NCI-H1105 treated with DMSO at 0.1 percent for 48 hours (cell line): Measurements from ENCODE around the gene MAP1LC3B.

ENCODE experiments used
- DNase-seq: peaks from one replicate; lab custom pipeline; 2025; lab: John Stamatoyannopoulos, UW

Gene MAP1LC3B

DNA sequence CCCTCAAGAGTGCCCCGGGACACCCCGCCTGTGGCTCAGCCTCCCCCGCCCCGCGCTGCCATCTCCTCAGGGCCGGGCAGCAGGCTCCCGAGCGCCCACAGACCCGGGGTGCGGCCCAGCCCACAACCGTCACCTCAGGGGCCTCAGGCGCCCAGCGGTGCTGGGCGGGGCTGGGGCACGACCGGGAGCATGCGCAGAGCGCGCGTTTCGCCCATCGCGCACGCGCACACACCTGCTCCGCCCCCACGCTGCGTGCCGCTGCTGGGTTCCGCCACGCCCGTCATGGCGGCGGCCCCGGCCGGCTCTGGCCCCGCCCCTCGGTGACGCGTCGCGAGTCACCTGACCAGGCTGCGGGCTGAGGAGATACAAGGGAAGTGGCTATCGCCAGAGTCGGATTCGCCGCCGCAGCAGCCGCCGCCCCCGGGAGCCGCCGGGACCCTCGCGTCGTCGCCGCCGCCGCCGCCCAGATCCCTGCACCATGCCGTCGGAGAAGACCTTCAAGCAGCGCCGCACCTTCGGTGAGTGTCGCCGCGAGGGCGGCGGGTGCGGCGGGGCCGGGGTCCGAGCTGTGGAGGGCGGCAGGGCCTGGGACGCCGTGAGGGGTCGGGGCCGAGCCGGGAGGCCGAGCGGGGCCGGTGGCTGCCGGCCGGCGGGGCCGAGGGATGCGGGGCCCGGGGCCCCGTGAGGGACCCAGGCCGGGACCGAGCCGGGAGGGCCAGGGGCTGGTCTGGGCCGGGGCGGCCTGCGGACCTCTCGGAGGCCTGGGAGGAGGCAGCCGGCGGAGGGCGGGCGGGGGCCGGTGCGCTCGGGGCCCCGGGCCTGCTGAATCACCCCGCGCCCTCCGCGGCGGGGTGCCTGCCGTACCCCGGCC lies at the start of gene MAP1LC3B:
TSS of gene MAP1LC3B (plus strand) at position 387 of the 871 bp plus-strand sequence. CDS start at position 479, 92 bp downstream.
- DNase-seq = peak; percentile 78

DNA sequence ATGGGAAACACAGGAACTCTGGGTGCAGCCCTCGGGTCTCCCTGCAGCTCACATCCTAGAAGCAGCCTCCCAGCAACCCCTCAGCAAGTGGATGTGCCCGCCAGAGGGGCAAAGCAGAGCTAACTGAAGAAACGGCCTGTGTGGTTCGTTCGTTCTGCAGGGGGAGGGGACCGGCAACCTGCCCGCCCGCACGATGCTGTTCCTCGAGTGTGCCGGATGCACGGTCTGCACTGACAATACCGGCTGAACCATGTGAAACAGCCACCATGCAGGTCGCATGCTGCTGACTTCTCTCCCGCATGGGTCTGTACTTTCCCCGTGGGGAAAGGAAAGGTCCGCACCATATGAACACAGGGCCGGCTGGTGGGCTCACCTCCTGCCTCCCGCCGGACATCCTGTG lies 49.6 kb upstream of the MAP1LC3B start:
- DNase-seq = no peak

DNA sequence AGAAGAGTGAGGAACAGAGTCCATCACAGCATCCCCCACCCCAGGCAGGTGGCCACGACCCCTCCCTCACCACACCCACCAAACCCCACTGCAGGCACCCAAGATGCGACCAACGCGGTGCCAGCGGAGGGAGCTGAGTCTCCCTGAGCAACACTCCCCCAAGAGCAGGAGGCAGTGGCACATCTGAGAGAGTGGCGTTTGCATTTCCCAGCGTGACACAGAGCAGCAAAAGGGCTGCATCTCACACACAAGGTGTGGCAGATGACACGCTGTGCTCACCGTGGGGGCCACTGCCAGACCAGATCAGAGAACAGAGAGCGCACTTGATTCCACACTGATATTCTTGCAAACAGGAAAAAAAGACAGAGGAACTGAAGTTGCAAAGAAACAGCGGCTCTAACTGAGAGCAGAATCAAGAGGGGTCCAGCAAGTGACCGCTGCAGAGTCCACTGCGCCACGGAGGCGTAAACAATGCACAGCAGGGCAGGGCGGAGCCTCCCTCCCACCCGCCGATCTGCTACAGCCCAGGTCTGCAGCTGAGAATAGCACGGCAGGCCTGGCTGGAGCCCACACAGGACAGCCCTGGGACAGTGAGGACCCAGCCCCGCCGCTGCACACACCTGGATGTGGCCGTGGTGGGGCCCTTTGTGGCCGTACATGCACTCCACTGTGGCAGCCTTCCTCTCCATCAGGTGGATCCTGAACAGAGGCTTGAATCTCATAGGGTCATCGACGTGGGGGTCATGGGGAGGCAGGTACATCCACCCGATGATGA lies 49.0 kb upstream of the MAP1LC3B start:
- DNase-seq = no peak

DNA sequence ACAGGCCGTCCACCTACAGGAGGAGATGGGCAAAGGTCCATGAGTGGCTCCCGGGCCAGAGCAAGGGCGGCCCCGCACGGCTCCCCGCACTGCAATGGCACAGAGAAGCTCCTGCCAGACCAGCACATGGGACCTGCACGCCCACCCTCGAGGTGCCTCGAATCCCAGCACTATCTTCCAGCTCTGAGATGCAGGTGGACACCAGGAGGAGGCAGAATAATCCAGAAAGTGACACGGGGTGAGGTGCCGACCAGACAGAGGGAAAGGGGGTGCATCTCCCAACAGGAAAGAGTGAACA lies 48.4 kb upstream of the MAP1LC3B start:
- no peak for DNase-seq

DNA sequence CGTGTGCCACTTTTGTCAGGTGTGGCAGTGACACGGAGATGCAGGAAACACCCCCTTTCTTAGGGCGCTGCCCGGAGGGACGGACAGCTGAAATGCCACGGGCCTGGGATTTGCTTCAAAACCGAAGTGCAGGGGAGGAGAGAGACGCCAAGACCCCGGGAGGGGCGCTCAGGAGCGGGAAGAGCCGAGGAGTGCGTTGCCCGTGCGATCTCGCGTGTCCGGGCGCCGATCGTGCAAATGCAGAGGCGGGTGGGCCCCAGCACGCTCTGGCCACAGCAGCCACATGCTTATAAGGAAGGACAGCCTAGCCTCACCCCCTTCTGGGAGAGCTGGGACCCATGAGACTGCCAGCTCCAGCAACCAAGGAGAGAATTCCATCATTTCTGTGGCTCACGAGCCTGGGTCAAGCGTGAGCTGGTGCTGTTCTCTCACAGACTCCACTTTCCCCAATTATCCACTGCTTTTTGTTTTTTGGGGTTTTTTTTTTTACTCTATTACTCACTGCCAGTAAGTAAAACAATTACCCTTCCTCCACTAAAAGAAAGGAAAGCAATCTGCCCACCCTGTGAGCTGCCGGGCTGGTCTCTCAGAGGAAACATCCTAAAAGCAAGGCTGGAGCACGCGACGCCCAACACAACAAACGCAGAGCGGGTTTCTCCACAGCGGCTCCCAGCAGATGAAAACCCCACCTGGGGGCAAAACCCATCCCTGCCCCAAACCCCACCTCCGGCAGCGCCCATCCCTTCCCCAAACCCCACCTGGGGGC lies 47.8 kb upstream of the MAP1LC3B start:
- DNase-seq = no peak

DNA sequence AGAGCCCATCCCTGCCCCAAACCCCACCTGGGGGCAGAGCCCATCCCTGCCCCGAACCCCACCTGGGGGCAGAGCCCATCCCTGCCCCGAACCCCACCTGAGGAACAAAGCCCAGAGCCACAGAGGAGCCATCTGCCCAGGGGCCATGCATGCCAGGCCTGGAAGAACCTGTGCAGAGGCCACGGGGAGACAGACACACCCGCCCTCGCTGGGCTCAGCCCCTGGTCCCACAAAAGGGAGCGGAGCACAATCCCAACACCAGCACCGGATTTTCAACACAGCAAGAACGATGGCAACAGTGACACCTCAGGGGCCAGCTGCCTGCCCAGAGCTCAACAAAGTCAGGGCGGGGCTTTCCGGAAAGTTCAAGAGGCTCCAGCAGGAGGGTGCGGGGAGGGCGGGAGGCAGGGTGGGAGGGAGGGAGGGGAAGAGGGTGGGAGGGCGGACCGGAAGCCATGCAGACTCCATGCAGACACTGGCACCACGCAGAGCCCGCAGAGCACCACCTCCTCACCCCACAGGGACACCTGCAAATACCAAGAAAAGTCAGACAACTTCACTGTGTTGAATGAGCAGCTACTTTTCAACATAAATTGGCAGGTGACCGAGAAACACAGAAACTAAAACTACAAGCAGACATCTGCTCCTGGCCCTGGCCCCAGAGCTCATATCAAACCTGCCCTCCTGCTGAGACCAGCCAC lies 47.1 kb upstream of the MAP1LC3B start:
- DNase-seq = no peak

DNA sequence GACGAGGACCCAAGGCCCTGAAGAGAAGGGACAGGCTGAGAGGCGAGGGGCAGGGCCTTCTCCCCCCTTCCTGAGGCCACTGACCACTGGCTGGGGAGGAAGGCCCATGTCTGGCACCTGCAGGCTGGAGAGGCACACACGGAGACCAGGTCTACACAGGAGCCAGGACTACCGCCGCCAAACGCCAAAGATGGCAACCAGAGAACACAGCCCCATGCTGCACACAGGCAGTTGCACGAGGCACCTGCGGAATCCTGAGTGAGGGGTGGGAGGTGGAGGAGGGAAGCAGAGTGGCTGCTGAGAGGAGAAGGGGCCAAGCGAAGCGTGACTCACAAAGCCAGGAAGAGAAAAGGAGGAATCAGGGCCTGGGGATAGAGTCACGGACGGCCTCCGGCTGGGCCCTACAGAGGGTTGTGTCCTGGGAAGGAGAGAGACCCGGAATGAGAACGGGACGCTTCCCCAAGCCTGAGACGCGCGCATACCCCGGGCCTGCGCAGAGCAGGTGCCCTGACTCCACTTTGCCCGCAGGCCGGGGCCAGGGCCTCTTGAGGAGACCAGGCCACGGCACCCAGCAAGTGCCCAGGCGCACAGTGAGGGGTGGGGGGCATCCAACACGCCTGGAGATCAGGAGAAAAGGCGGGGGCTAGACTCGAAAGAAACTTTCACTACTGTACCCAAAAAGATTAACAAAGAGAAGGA lies 46.3 kb upstream of the MAP1LC3B start:
- no peak for DNase-seq

DNA sequence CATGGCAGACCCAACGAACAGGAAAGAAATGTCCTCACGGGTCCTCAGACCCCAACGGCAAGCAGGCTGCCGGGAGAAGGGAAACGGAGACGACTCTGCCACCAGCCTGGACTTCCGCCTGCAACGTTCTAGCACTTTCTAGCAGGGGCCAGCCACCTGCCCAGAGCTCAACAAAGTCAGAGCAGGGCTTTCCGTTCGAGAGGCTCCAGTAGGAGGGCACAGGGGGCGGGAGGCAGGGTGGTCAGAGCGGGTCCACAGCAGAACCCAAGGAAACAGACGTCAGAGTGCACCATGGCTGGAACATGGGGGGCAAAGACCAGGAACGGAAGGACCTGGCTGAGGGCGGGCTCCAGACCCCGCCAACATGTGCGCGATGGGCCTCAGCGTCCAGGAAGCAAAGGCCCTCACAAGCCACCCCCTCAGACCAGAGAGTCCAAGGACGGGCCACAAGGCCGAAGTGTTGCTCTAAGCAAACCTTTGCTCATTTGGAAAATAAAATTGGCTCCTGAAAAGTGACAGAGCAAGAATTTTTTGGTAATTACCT lies 45.5 kb upstream of the MAP1LC3B start:
- DNase-seq = no peak

DNA sequence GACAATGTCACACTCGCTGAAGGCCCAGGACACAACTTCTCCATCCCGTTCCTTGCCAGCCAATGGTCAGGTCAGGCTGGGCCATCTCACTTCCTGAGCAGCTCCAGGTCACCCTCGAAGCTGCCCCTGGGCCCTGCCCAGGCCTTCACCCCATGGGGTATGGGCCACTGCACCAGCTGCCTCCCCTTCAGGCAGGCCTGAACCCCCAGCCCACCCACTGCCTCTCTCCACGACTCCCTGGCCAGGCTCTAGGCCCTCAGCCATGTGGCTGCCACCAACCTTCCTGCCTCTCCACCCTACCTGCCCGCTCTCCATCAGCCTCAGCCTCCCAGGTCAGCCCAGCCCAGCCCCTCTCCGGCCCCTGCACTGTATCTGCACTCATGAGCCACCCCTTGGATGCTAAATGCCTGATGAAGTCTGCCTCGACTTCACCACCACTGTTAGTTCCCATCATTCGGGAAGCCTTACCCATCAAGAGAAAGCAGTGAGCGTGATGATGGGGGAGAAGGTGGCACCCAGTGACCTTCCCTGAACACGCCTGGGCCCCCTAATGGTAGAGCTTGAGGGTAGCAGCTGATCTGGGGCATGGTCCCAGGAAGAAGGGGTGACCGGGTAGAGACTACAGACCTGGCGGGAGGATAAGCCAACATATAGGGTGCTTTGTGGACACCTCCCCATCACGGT lies 44.1 kb upstream of the MAP1LC3B start:
- no peak for DNase-seq

DNA sequence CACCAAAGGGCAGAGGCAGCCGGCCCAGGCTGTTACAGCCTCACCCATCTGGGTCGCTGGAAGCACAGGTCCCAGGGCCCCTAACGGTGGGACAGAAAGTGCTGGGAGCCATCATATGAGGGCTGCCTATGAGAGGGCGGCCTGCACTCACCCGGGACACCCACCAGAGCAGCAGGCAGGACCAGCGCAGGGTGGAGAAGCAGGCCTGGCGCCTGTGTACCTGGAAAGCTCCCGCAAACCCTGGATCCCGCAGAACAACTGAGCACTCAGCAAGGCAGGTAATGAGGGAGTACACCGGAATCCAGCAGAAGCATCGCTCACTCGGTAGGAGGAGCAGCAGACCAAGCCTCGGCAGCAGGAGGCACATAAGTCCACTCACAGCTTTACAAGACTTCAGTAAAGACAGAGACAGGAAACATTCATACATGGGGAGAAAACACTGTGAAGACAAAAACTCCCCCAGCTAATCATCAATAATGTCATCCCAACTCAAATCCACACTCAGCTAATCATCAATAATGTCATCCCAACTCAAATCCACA lies 43.4 kb upstream of the MAP1LC3B start:
- DNase-seq = no peak

DNA sequence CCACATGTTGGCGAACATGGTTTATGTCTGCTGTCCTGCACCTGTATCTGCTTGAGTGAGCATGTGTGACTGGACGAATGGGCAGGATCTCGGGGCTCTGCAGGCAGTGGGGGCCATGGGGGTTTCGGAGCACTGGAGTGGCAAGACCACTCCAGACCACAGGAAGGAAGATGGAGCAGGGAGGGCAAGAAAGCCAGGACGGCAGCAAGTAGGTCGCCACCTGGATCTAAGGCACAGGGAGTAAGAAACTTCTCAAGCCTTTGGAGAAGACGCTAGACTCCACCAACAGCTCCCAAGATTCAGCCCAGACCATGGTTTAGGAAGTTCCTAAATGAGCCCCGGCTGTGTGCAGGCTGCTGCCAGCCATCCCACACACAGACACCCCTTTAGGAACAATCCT lies 42.1 kb upstream of the MAP1LC3B start:
- no peak for DNase-seq

DNA sequence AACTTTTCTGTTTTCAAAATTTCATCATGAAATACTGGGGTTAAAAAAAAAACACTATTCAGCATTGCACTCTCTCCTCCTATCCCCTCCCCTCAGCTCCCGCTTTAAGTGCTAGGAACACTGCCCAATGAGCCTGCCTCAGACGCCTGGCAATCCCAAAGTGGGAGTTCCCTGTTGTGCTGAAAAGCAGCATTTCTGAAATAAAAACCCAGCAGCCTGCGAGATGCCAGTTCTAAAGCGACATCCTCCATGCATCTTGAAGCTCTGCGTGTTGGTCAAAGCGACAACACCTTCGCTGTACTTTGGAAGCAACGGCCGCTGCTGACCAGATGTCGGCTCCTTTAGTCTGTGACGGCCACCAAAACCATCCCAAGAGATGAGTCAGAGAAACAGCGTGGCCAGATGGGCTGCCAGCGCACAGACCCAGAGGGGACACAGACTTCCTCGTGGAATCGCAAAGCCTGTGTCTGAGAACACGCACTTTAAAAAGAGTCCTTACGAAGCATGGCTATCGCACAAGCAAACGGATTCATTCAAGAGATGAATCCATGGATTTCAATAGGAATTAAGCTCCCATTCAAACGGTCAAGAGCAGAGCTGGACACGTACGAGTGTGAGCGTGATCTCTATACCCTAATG lies 41.3 kb upstream of the MAP1LC3B start:
- no peak for DNase-seq

DNA sequence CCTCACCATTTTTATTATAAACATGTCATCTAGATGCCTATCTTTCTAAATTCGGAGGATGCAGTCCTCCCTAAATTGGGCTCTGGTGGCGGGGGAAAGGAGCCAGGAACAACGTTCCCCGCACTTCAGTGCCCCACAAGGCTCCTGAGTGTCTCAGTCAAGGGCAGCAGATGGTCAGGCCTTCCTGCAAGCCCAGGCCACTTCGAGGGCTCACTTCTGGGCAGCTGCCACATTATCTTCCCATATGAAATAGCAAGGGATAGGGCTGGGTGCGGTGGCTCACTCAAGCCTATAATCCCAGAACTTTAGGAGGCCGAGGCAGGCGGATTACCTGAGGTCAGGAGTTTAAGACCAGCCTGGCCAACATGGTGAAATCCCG lies 40.8 kb upstream of the MAP1LC3B start:
- no peak for DNase-seq

DNA sequence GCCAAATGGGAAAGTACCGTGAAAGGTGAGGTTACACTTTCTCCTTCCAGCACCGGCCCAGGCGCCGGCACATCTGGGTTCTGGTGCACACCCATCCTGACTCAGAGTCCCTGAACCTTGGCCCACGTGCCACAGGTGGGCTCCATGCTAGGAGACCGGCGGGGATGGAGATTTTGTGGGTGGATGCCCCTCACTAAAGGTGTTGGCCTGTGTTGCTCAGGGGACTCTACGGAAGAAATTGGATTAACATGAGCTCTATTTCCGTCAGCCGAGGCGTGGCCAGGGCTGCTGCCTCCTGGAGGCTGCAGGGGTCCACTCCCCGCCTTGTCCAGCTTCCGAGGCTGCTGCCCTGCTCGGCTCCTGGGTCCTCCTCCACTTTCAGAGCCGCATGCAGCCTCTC lies 39.3 kb upstream of the MAP1LC3B start:
- no peak for DNase-seq

DNA sequence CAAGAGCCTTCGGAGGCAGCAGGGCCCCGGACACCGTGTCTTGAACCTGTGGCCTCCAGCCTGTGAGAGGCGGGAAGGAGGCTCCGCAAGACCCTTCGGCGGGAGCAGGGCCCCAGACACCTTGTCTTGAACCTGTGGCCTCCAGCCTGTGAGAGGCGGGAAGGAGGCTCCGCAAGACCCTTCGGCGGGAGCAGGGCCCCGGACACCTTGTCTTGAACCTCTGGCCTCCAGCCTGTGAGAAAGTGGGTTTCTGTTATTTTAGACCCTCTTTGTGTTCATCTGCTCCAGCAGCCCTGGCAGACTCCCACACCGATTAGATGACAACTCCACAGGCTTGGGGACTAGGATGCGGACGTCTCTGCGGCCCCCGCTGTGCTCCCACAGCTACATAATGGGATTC lies 38.5 kb upstream of the MAP1LC3B start:
- DNase-seq = no peak

DNA sequence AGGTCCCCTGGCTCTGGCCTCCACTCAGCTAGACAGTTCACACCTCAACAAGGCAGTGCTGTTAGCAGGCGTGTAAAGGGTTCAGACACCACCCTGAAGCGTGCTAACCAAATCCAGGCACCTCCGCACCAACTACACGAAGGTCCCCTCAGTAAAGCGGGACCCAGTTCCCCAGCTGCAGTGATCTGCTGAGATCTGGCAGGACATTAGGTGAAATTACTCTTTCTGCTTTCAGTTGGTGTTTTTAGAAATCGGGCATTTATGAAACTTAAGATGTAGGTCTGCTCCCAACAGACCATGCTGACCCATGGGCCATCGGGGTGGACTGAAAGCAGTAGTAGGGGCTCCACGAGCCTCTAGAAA lies 35.7 kb upstream of the MAP1LC3B start:
- DNase-seq = no peak

DNA sequence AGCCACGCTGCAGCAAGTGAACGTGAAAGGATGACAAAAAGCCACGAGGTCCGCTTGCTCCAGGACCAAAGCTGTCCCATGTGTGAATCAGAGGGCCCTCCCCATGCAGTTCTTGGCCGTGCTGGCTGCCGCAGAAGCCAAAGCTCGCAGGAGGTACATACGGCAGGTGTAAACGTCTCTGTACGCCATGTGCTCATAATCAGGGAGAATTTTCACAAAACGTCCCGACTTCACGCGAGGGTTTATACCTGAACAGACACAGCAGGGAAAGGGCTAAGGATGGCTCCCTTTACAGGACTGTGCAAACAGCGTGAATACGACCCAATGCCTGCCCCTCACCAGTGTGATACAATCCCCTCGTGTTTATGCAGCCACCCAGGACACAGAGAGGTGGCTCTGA lies 33.9 kb upstream of the MAP1LC3B start:
- no peak for DNase-seq

DNA sequence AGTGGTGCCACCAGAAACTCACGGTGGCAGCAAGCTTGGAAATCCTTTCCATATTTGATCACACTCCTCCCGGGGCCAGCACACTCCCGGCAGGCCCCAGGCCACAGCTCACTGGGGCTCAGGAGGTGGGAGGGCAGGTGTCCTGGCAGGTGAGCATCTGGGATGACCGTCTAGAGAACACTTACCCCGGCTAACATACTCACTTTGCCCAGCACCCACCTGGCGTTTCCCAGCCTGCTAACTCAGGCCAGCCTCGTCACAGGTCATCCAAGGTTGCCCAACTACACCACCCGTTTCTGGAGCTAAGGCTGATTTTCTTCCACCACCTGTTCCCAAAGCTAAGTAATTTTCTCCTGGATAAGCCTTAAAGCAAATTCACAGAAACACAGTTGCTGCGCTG lies 33.4 kb upstream of the MAP1LC3B start:
- DNase-seq = no peak

DNA sequence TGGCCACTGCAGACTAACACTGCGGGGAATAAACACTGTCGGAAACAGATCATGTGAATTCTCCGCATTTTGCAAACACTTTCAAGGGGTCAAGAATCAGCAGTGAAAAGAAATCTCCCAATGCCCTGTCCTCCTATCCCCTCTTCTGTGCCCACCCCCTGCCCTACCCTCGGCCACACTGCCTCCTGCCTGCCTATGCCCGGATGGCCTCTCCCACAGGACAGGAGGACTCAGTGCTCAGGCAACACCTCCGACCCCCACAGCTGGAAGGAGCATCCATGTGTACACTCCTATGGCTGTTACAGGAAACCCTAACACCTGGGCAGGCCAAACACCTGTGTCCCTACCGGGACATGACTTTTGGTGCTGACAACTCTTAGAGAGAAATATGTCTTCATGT lies 33.0 kb upstream of the MAP1LC3B start:
- DNase-seq = no peak
